GM12878 (cell line): Measurements from ENCODE around the gene MRM3. TPM values are rescaled to one million over a fixed set of nuclear protein-coding genes. Genes with fewer than 3 reads are reported as not detected.
A peak's percentile ranks its signal among the peaks of the same experiment; 100 is the strongest.

Source experiments
- ATAC-seq: fragments of 200-7000 bp; cut with Tn5 transposase; 3 replicates; pipeline ENCODE4 v1.9.1; 2020; ENCODE audit warnings: mild to moderate bottlenecking, moderate library complexity
- BruUV-seq: library from RNA; stranded (reverse); fragments of 400-500 nt; replicated peaks from 2 replicates; lab custom pipeline; 2021; lab: Mats Ljungman, UMichigan
- CTCF ChIA-PET: fragments of 300-600 bp; sonication (Branson Sonifier 250); formaldehyde crosslinking; extraction: SDS; loops from one replicate; lab custom pipeline; 2021; ENCODE audit warnings: inconsistent platforms; lab: Yijun Ruan, JAX
- POLR2A ChIA-PET: fragments of 350-600 bp; formaldehyde crosslinking; extraction: SDS; loops from one replicate; lab custom pipeline; 2021; ENCODE audit warnings: inconsistent platforms; lab: Charles Lee
- RAD21 ChIA-PET: fragments of 300-600 bp; sonication (Branson Sonifier 250); formaldehyde crosslinking; loops from one replicate; lab custom pipeline; 2023; ENCODE audit warnings: antibody characterized with exemption; ENCODE audit not compliant: unreplicated experiment; lab: Charles Lee
- SMC1A ChIA-PET: fragments of 300-600 bp; sonication (Branson Sonifier 250); formaldehyde crosslinking; loops from one replicate; lab custom pipeline; 2023; ENCODE audit not compliant: unreplicated experiment, uncharacterized antibody; lab: Charles Lee
- DNase-seq: peaks from one replicate; pipeline ENCODE4 v3.0.0-alpha.2; 2011; ENCODE audit warnings: low read depth, low spot score
- FAIRE-seq: peaks from 3 replicates; lab custom pipeline; 2011; peaks lifted over from hg19 to GRCh38; lab: Jason Lieb, UNC
- H2AFZ ChIP-seq: 2 replicates; pipeline ENCODE4 v1.6.0; 2011; ENCODE audit warnings: low read depth, low read length, control low read depth; ENCODE audit not compliant: control insufficient read depth
- H3K27ac ChIP-seq: 2 replicates; pipeline ENCODE4 v1.5.1; 2011; ENCODE audit warnings: control low read depth; ENCODE audit not compliant: control insufficient read depth, insufficient read depth
- H3K27me3 ChIP-seq, 2 experiments: replicated peaks in 1 of 2; 2 replicates each; pipeline versions ENCODE4 v1.6.0 to v1.6.1; 2011; ENCODE audit warnings: low read length in 1 of 2; ENCODE audit not compliant: control insufficient read depth in 2 of 2, insufficient read depth in 2 of 2
- H3K36me3 ChIP-seq, 2 experiments: 2 replicates each; pipeline ENCODE4 v1.5.1; 2011; ENCODE audit warnings: low read length in 1 of 2; ENCODE audit not compliant: control insufficient read depth in 2 of 2, insufficient read depth in 2 of 2
- H3K4me1 ChIP-seq: 2 replicates; pipeline ENCODE4 v1.6.1; 2011; ENCODE audit warnings: mild to moderate bottlenecking, low read length, moderate library complexity, mixed read lengths; ENCODE audit not compliant: control insufficient read depth, insufficient read depth
- H3K4me2 ChIP-seq: 2 replicates; pipeline ENCODE4 v1.6.0; 2011; ENCODE audit warnings: control low read depth; ENCODE audit not compliant: control insufficient read depth, insufficient read depth
- H3K4me3 ChIP-seq: fragments of 200-600 bp; sonication (generic); 2 replicates; pipeline ENCODE4 v1.5.1; 2016
- H3K79me2 ChIP-seq: 2 replicates; pipeline ENCODE4 v1.6.0; 2011; ENCODE audit warnings: low read length; ENCODE audit not compliant: control insufficient read depth, insufficient read depth
- H3K9ac ChIP-seq: 2 replicates; pipeline ENCODE4 v1.8.0; 2011; ENCODE audit warnings: low read length, control low read depth, mixed read lengths; ENCODE audit not compliant: control insufficient read depth, insufficient read depth
- H3K9me3 ChIP-seq: replicated peaks from 3 replicates; pipeline ENCODE4 v1.5.1; 2011; ENCODE audit warnings: mild to moderate bottlenecking, low read length; ENCODE audit not compliant: control insufficient read depth, insufficient read depth
- H4K20me1 ChIP-seq: 2 replicates; pipeline ENCODE4 v1.6.0; 2011; ENCODE audit not compliant: control insufficient read depth, insufficient read depth
- BACH1 ChIP-seq: fragments of 450-650 bp; IDR thresholded peaks from 2 replicates; pipeline ENCODE4 v1.6.1; 2017; ENCODE audit warnings: mild to moderate bottlenecking, borderline replicate concordance
- CEBPB ChIP-seq, 2 experiments: fragments of 150-350 bp in 1 of 2; IDR thresholded peaks; 2 replicates each; pipeline ENCODE4 v1.6.1; 2012 to 2014; ENCODE audit warnings: low read depth in 2 of 2, low read length in 2 of 2, borderline replicate concordance in 1 of 2, inconsistent platforms in 1 of 2
- HDAC2 ChIP-seq: fragments of 200-600 bp; sonication (generic); IDR thresholded peaks from 2 replicates; pipeline ENCODE4 v1.6.1; 2017
- HDGF ChIP-seq: fragments of 450-650 bp; IDR thresholded peaks from 2 replicates; pipeline ENCODE4 v1.6.1; 2016; ENCODE audit warnings: antibody characterized with exemption
- MTA2 ChIP-seq: fragments of 450-650 bp; IDR thresholded peaks from 2 replicates; pipeline ENCODE4 v1.6.1; 2016; ENCODE audit warnings: low read depth, mild to moderate bottlenecking, moderate library complexity
- NBN ChIP-seq: fragments of 450-650 bp; IDR thresholded peaks from 2 replicates; pipeline ENCODE4 v1.6.1; 2016
- TCF12 ChIP-seq: IDR thresholded peaks from 2 replicates; pipeline ENCODE4 v1.6.1; 2011; ENCODE audit warnings: low read depth, mild to moderate bottlenecking, low read length
- ZSCAN29 ChIP-seq: fragments of 450-650 bp; IDR thresholded peaks from 2 replicates; pipeline ENCODE4 v1.6.1; 2017; ENCODE audit warnings: mild to moderate bottlenecking, moderate library complexity
- WGBS: methylation state at CpG from one replicate; pipeline ENCODE4 v1.1.6; 2016; ENCODE audit warnings: low lambda C conversion rate; ENCODE audit not compliant: insufficient replicate concordance, insufficient coverage; ENCODE audit errors: missing lambda C conversion rate; 5-methylcytosine and 5-hydroxymethylcytosine counted together
- in situ Hi-C: fragments of 300-500 bp; cut with MboI; formaldehyde crosslinking; loops from 9 replicates; pipeline ENCODE4 v1.14.3; 2018; ENCODE audit warnings: mixed read lengths
- intact Hi-C: fragments of 100-400 bp; cut with micrococcal nuclease; formaldehyde crosslinking; loops from one replicate; pipeline ENCODE4 v1.14.2; 2022; ENCODE audit not compliant: unreplicated experiment
- polyA plus RNA-seq, 11 experiments: library from polyadenylated mRNA; depleted of rRNA in 4 of 11; unstranded in 6 of 11; stranded (reverse) in 5 of 11; fragments of >200 nt; fragmentation: Nextera tagmentation in 4 of 11; fragmentation: Illumina TruSeq in 1 of 11; extraction: Ambion mirVana in 4 of 11; extraction: Trizol in 1 of 11; gene quantifications; 1 replicate in 1 of 11; 2 replicates in 10 of 11; pipeline versions ENCODE4 v1.2.1 to v1.2.3, GENCODE V29; 2011 to 2016; ENCODE audit warnings: inconsistent platforms in 2 of 11, missing spikeins in 2 of 11, low read depth in 1 of 11
- total RNA-seq, 4 experiments: library from RNA; depleted of rRNA in 3 of 4; stranded (reverse); fragments of >200 nt in 3 of 4; fragmentation: Illumina TruSeq in 1 of 4; extraction: Trizol in 1 of 4; gene quantifications; 2 replicates each; pipeline versions ENCODE4 v1.2.1 to v1.2.3, GENCODE V29; 2013 to 2021
- TF ChIP-seq, protein P1 (sequence below): fragments of 450-650 bp; IDR thresholded peaks from 2 replicates; pipeline ENCODE4 v1.6.1; 2018; ENCODE audit warnings: borderline replicate concordance, mild to moderate bottlenecking; ENCODE audit not compliant: partially characterized antibody
- TF ChIP-seq, protein P2 (sequence below): fragments of 450-650 bp; IDR thresholded peaks from 2 replicates; pipeline ENCODE4 v1.6.1; 2017; ENCODE audit warnings: borderline replicate concordance
- TF ChIP-seq, protein P3 (sequence below): fragments of 450-650 bp; IDR thresholded peaks from 2 replicates; pipeline ENCODE4 v1.6.1; 2017; ENCODE audit warnings: low read depth, mild to moderate bottlenecking, moderate library complexity

Gene MRM3
- total and polyA plus RNA-seq, 10 of the 15 experiments (the other 5 are each of a cell fraction or from before 2014, with no cell fraction given) = 2.3 to 48.9 (median 26.6) TPM

DNA sequence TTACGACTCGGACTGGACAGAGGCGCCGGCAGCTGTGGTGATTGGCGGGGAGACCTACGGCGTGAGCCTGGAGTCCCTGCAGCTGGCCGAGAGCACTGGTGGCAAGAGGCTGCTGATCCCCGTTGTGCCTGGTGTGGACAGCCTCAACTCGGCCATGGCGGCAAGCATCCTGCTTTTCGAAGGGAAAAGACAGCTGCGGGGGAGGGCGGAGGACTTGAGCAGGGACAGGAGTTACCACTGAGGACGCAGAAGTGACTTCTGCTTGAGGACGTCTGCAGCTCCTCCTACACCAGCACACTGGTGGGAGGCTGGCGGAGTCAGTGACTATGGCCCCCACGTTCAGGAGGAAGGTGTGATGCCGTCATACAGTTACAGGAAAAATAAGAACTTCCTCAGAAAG is 9.7 kb downstream of the MRM3 start:
- Histone ChIP-seq H3K9ac (no peak overlapping the region), H4K20me1 (no peaks in the 10 kb centered on the region), H3K27ac (no peak overlapping the region), H3K36me3 (peaks cover 6 to 11% of the 10 kb centered on the region in 2 experiments; a peak in 3 of 4 replicates), H3K4me3 (no peak overlapping the region), H3K4me2 (no peak overlapping the region), H3K9me3 (no peaks in the 10 kb centered on the region), H3K27me3 (no peaks in the 10 kb centered on the region), H2AFZ (no peak overlapping the region), H3K4me1 (no peaks in the 10 kb centered on the region), H3K79me2 (no peaks in the 10 kb centered on the region)
- ChIA-PET CTCF (interaction anchor here (1.2 to 1.3 kb wide), 2 partner anchors 14 to 189 kb away, joined by 3 to 5 read pairs; no protein-coding TSS in a partner anchor), SMC1A (no interaction called here), POLR2A (no interaction called here), RAD21 (no interaction called here)
- BruUV-seq = TSS peak; percentile 31
- TF ChIP-seq TCF12 = no peak
- TF ChIP-seq, protein P1, sequence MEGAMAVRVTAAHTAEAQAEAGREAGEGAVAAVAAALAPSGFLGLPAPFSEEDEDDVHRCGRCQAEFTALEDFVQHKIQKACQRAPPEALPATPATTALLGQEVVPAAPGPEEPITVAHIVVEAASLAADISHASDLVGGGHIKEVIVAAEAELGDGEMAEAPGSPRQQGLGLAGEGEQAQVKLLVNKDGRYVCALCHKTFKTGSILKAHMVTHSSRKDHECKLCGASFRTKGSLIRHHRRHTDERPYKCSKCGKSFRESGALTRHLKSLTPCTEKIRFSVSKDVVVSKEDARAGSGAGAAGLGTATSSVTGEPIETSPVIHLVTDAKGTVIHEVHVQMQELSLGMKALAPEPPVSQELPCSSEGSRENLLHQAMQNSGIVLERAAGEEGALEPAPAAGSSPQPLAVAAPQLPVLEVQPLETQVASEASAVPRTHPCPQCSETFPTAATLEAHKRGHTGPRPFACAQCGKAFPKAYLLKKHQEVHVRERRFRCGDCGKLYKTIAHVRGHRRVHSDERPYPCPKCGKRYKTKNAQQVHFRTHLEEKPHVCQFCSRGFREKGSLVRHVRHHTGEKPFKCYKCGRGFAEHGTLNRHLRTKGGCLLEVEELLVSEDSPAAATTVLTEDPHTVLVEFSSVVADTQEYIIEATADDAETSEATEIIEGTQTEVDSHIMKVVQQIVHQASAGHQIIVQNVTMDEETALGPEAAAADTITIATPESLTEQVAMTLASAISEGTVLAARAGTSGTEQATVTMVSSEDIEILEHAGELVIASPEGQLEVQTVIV = no peak
- TF ChIP-seq, protein P2, sequence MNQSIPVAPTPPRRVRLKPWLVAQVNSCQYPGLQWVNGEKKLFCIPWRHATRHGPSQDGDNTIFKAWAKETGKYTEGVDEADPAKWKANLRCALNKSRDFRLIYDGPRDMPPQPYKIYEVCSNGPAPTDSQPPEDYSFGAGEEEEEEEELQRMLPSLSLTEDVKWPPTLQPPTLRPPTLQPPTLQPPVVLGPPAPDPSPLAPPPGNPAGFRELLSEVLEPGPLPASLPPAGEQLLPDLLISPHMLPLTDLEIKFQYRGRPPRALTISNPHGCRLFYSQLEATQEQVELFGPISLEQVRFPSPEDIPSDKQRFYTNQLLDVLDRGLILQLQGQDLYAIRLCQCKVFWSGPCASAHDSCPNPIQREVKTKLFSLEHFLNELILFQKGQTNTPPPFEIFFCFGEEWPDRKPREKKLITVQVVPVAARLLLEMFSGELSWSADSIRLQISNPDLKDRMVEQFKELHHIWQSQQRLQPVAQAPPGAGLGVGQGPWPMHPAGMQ = no peak
- TF ChIP-seq HDAC2 = no peak
- no peak for TF ChIP-seq NBN
- no peak for TF ChIP-seq MTA2
- TF ChIP-seq, protein P3, sequence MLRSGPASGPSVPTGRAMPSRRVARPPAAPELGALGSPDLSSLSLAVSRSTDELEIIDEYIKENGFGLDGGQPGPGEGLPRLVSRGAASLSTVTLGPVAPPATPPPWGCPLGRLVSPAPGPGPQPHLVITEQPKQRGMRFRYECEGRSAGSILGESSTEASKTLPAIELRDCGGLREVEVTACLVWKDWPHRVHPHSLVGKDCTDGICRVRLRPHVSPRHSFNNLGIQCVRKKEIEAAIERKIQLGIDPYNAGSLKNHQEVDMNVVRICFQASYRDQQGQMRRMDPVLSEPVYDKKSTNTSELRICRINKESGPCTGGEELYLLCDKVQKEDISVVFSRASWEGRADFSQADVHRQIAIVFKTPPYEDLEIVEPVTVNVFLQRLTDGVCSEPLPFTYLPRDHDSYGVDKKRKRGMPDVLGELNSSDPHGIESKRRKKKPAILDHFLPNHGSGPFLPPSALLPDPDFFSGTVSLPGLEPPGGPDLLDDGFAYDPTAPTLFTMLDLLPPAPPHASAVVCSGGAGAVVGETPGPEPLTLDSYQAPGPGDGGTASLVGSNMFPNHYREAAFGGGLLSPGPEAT = no peak
- no peak for TF ChIP-seq HDGF
- TF ChIP-seq ZSCAN29 = no peak
- TF ChIP-seq CEBPB (IDR thresholded peaks at IDR 0.05; ENCODE audit: borderline replicate concordance in 1 of 2, low read depth in 2 of 2, low read length in 2 of 2) = no peak
- no peak for TF ChIP-seq BACH1
- intact Hi-C loops = no loop called here
- no peak for FAIRE-seq
- WGBS = 92% methylated on average over 19 of the region's 19 CpGs
- no peak for DNase-seq
- in situ Hi-C loops = no loop called here
- ATAC-seq = no peak
